ENCODE data around the gene ZNF408.

ZNF408 gene

GRCh38 chr11:46724088-46724487 is 23.3 kb downstream of the ZNF408 start:
- no peak for DNase-seq (ENCODE audit: low spot score)
- no peak for TF ChIP-seq CTCF (IDR thresholded peaks at IDR 0.05; ENCODE audit: extremely low read depth, insufficient read depth, missing control alignments)
- in situ Hi-C loops (cut with MboI; ENCODE audit: low pct_unique_long_range_greater_than_20kb, low sequenced_read_pairs, unreplicated experiment): no loop called here

GRCh38 chr11:46725338-46726205 is 24.7 kb downstream of the ZNF408 start:
- DNase-seq (ENCODE audit: low spot score): no peak
- no peak for TF ChIP-seq CTCF (IDR thresholded peaks at IDR 0.05; ENCODE audit: extremely low read depth, insufficient read depth, missing control alignments)
- in situ Hi-C loops (cut with MboI; ENCODE audit: low pct_unique_long_range_greater_than_20kb, low sequenced_read_pairs, unreplicated experiment): no loop called here

- no peak for DNase-seq (ENCODE audit: low spot score)
- no peak for TF ChIP-seq CTCF (IDR thresholded peaks at IDR 0.05; ENCODE audit: extremely low read depth, insufficient read depth, missing control alignments)
- in situ Hi-C loops (cut with MboI; ENCODE audit: low pct_unique_long_range_greater_than_20kb, low sequenced_read_pairs, unreplicated experiment): no loop called here
Observed at GRCh38 chr11:46726206-46726862, 25.5 kb downstream of the ZNF408 start.

GRCh38 chr11:46727952-46728658 is 27.3 kb downstream of the ZNF408 start:
- TF ChIP-seq CTCF (IDR thresholded peaks at IDR 0.05; ENCODE audit: extremely low read depth, insufficient read depth, missing control alignments): no peak
- DNase-seq (ENCODE audit: low spot score): no peak
- in situ Hi-C loops (cut with MboI; ENCODE audit: low pct_unique_long_range_greater_than_20kb, low sequenced_read_pairs, unreplicated experiment): no loop called here

GRCh38 chr11:46728659-46729040 is 27.8 kb downstream of the ZNF408 start:
- no peak for TF ChIP-seq CTCF (IDR thresholded peaks at IDR 0.05; ENCODE audit: extremely low read depth, insufficient read depth, missing control alignments)
- DNase-seq (ENCODE audit: low spot score): no peak
- in situ Hi-C loops (cut with MboI; ENCODE audit: low pct_unique_long_range_greater_than_20kb, low sequenced_read_pairs, unreplicated experiment): no loop called here

- TF ChIP-seq CTCF (IDR thresholded peaks at IDR 0.05; ENCODE audit: extremely low read depth, insufficient read depth, missing control alignments): no peak
- no peak for DNase-seq (ENCODE audit: low spot score)
- in situ Hi-C loops (cut with MboI; ENCODE audit: low pct_unique_long_range_greater_than_20kb, low sequenced_read_pairs, unreplicated experiment): no loop called here
Observed at GRCh38 chr11:46729110-46730027, 28.5 kb downstream of the ZNF408 start.
